ENCODE results near the gene TGIF2. TPM values are rescaled to one million over a fixed set of nuclear protein-coding genes. Genes with fewer than 3 reads are reported as not detected.

The TGIF2 gene
- total and polyA plus RNA-seq, 9 of the 15 experiments (the other 6 are each of a cell fraction or from before 2014, with no cell fraction given): 6.8 to 27.8 (median 15.7) TPM

DNA sequence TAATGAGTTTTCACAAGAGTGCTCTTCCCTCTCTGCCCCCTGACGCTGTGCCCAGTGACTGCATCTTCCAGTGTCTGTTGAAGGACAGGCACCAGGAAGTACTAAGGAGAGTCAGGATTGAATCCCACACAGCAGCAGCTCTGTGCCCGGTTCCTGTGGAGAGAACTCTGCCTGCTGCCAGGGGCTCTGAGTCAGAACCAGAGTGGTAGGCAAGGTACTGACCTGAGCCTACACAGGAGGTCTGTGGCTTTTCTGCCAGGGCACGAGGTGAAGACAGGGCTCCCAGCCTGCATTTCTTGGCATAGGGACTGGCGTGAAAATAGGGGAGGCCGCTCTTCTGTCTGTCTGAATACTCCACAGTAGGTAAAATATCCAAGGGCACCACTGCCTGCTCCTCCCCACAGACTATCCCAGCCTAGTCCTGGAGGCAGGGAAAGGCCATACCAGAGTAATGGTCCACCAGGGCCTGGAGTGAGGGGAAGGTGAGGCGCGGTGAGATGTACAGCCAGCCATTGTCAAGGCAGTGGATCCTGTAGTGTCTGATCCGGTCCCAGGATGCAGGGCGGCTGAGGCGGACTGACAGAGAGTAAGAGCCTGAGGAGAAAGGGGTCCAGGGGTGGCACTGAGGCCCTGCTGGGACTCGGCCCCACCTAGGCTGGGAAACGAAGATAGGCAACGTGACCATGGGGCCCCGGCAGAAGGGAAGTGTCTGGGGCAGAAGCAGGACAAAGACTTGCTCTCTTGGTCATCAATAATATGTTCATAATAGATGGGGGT, 41.6 kb downstream of the TGIF2 start:
- Histone ChIP-seq H3K9me1 (ENCODE audit: control insufficient read depth, insufficient read depth, low read length) (peaks cover 4% of the 10 kb centered on the region), H3K9me3 (replicated peaks; ENCODE audit: control insufficient read depth, insufficient read depth, low read depth, low read length) (no peaks in the 10 kb centered on the region), H3K4me3 (no peak overlapping the region), H3K27ac (ENCODE audit: extremely low read depth, low read depth, low read length) (no peak overlapping the region), H3K9ac (ENCODE audit: insufficient read depth in 1 of 2, low read depth in 2 of 2, low read length in 2 of 2) (no peak overlapping the region; a peak in 1 of 4 replicates), H3K79me2 (ENCODE audit: control insufficient read depth, insufficient read depth, low read length) (no peaks in the 10 kb centered on the region), H2AFZ (ENCODE audit: low read depth, low read length) (no peak overlapping the region), H3K36me3 (ENCODE audit: control insufficient read depth, insufficient read depth, low read length) (peaks cover 38% of the 10 kb centered on the region; the same call in 2 of the 3 replicates), H3K4me1 (replicated peaks in 1 of 2; ENCODE audit: control insufficient read depth in 2 of 2, insufficient read depth in 2 of 2, low read length in 2 of 2) (no peaks in the 10 kb centered on the region), H4K20me1 (replicated peaks; ENCODE audit: control insufficient read depth, insufficient read depth, low read length) (no peaks in the 10 kb centered on the region; the same call in 1 of the 2 replicates), H3K27me3 (ENCODE audit: control insufficient read depth in 2 of 2, insufficient read depth in 2 of 2, low read length in 2 of 2) (no peaks in the 10 kb centered on the region), H3K4me2 (ENCODE audit: insufficient read depth, low read length) (no peak overlapping the region)
- in situ Hi-C loops (cut with MboI): no loop called here
- DNase-seq (ENCODE audit: extremely low read depth in 1 of 4, low spot score in 3 of 4): no peak
- no peak for TF ChIP-seq ZNF445 (CRISPR knock-in tag; IDR thresholded peaks at IDR 0.05; ENCODE audit: low read depth)
- no peak for TF ChIP-seq ETV1 (tag; conservative IDR thresholded peaks at IDR 0.05; ENCODE audit: low read depth)
- TF ChIP-seq ZNF263 (CRISPR knock-in tag; IDR thresholded peaks at IDR 0.05; ENCODE audit: borderline replicate concordance): no peak
- TF ChIP-seq, protein P1, sequence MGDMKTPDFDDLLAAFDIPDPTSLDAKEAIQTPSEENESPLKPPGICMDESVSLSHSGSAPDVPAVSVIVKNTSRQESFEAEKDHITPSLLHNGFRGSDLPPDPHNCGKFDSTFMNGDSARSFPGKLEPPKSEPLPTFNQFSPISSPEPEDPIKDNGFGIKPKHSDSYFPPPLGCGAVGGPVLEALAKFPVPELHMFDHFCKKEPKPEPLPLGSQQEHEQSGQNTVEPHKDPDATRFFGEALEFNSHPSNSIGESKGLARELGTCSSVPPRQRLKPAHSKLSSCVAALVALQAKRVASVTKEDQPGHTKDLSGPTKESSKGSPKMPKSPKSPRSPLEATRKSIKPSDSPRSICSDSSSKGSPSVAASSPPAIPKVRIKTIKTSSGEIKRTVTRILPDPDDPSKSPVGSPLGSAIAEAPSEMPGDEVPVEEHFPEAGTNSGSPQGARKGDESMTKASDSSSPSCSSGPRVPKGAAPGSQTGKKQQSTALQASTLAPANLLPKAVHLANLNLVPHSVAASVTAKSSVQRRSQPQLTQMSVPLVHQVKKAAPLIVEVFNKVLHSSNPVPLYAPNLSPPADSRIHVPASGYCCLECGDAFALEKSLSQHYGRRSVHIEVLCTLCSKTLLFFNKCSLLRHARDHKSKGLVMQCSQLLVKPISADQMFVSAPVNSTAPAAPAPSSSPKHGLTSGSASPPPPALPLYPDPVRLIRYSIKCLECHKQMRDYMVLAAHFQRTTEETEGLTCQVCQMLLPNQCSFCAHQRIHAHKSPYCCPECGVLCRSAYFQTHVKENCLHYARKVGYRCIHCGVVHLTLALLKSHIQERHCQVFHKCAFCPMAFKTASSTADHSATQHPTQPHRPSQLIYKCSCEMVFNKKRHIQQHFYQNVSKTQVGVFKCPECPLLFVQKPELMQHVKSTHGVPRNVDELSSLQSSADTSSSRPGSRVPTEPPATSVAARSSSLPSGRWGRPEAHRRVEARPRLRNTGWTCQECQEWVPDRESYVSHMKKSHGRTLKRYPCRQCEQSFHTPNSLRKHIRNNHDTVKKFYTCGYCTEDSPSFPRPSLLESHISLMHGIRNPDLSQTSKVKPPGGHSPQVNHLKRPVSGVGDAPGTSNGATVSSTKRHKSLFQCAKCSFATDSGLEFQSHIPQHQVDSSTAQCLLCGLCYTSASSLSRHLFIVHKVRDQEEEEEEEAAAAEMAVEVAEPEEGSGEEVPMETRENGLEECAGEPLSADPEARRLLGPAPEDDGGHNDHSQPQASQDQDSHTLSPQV (IDR thresholded peaks at IDR 0.05): no peak
- TF ChIP-seq LARP7 (IDR thresholded peaks at IDR 0.05): no peak
- TF ChIP-seq CEBPB (tag; IDR thresholded peaks at IDR 0.05): no peak
- no peak for TF ChIP-seq ZNF57 (CRISPR knock-in tag; IDR thresholded peaks at IDR 0.05)
- TF ChIP-seq ELF2 (CRISPR knock-in tag; IDR thresholded peaks at IDR 0.05): no peak
- no peak for TF ChIP-seq SUPT5H (IDR thresholded peaks at IDR 0.05)
- no peak for ATAC-seq
- intact Hi-C loops (cut with micrococcal nuclease): loop anchor here (5.0 to 10.0 kb wide), 2 partner anchors 130 to 272 kb away; partner anchors contain the start of gene NDRG3
- FAIRE-seq: no peak
- CTCF ChIA-PET (ENCODE audit: low intra/inter-chr PET ratio): no interaction called here
- POLR2A ChIA-PET: interaction anchor here (2.6 kb wide), 2 partner anchors 9 to 12 kb away, joined by 10 to 12 read pairs; no protein-coding TSS in a partner anchor
- 85% methylated on average over 14 of the region's 14 CpGs for WGBS (ENCODE audit: insufficient coverage, low coverage, missing lambda C conversion rate)
- BruUV-seq (replicated peaks): no TSS peak

All from K562 (cell line).